ENCODE measurements around the gene SLC35G6.

SLC35G6 gene

DNA sequence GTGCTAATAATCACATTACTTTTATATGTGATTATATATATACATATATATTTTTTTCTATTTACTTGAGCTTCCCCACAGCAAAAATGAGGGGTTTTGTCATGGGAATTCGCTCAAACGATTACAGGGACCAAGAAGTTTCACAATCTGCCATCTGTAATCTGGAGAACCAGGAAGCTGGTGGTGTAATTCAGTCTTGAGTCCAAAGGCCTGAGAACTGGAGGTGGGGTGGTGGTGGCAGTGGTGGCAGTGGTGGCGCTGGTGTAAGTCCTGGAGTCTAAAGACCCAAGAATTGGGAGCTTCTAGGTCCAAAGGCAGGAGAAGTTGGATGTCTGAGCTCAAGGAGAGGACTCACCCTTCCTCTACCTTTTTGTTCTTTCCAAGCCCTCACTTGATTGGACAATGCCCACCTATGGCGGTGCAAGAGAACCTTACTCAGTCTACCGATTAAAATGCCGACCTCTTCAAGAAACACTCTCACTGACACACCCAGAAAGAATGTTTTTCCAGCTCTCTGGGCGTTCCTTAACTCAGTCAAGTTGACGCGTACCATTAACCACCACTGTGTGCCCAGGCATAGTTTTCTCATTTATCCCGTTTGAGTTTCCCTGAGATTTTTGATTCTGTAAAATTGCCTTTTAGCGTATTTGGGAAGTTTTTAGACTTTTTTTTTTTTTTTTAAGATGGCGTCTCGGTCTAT, 34.8 kb downstream of the SLC35G6 start:
- Histone ChIP-seq H3K27me3 (ENCODE audit: insufficient read depth, low read length) (no peaks in the 10 kb centered on the region), H3K9me3 (ENCODE audit: insufficient read depth, low read depth, low read length) (no peaks in the 10 kb centered on the region), H3K4me1 (ENCODE audit: insufficient read depth, low read length) (no peaks in the 10 kb centered on the region), H3K27ac (ENCODE audit: low read length) (no peak overlapping the region), H3K4me3 (ENCODE audit: low read length) (no peak overlapping the region), H3K36me3 (ENCODE audit: insufficient read depth, low read depth, low read length) (peaks cover 35% of the 10 kb centered on the region), H3K9ac (ENCODE audit: low read depth, low read length) (no peak overlapping the region)

DNA sequence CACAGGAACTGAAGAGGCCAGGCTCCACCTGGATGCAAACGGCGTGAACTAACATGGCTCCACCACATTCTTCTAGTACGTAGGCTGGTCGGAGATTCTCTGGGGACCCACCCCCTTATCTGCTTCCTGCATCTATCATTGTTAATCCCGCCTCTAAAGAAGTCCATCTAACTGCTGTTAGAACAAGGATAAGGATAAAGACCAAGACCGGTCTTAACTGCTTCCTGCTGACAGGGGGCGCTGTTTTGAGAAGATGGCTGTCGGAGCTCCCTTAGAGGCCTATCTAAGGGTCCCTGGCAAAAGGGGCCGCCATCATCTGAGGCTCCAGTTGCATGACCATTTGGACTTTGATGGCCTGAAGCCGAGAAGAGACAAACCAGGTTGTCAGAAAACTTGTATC, 41.8 kb downstream of the SLC35G6 start:
- Histone ChIP-seq H3K27ac (ENCODE audit: low read length) (no peak overlapping the region), H3K27me3 (ENCODE audit: insufficient read depth, low read length) (no peaks in the 10 kb centered on the region), H3K9ac (ENCODE audit: low read depth, low read length) (no peak overlapping the region), H3K36me3 (ENCODE audit: insufficient read depth, low read depth, low read length) (no peaks in the 10 kb centered on the region), H3K9me3 (ENCODE audit: insufficient read depth, low read depth, low read length) (no peaks in the 10 kb centered on the region), H3K4me3 (ENCODE audit: low read length) (no peak overlapping the region), H3K4me1 (ENCODE audit: insufficient read depth, low read length) (no peaks in the 10 kb centered on the region)

DNA sequence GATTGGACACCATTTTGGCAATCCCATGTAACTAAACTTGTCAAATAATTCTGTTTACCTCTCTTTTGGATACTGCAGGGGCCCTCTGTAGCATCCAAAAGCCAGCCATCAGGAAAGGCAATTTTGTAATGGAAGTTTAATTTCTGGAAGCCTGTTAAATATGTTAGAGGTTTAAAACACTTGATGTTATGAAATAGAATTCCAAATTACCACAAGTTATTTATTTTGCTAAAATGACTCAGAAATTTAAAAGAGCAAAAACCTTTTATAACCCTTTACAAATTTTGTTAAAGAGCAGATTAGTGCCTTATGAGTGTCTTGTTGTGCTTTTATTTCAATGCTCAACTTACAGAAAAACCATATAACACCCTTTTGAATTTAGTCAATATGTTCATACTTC, 47.6 kb downstream of the SLC35G6 start:
- Histone ChIP-seq H3K9ac (ENCODE audit: low read depth, low read length) (no peak overlapping the region), H3K27ac (ENCODE audit: low read length) (no peak overlapping the region), H3K9me3 (ENCODE audit: insufficient read depth, low read depth, low read length) (no peaks in the 10 kb centered on the region), H3K4me3 (ENCODE audit: low read length) (no peak overlapping the region), H3K27me3 (ENCODE audit: insufficient read depth, low read length) (no peaks in the 10 kb centered on the region), H3K4me1 (ENCODE audit: insufficient read depth, low read length) (no peaks in the 10 kb centered on the region), H3K36me3 (ENCODE audit: insufficient read depth, low read depth, low read length) (no peaks in the 10 kb centered on the region)

DNA sequence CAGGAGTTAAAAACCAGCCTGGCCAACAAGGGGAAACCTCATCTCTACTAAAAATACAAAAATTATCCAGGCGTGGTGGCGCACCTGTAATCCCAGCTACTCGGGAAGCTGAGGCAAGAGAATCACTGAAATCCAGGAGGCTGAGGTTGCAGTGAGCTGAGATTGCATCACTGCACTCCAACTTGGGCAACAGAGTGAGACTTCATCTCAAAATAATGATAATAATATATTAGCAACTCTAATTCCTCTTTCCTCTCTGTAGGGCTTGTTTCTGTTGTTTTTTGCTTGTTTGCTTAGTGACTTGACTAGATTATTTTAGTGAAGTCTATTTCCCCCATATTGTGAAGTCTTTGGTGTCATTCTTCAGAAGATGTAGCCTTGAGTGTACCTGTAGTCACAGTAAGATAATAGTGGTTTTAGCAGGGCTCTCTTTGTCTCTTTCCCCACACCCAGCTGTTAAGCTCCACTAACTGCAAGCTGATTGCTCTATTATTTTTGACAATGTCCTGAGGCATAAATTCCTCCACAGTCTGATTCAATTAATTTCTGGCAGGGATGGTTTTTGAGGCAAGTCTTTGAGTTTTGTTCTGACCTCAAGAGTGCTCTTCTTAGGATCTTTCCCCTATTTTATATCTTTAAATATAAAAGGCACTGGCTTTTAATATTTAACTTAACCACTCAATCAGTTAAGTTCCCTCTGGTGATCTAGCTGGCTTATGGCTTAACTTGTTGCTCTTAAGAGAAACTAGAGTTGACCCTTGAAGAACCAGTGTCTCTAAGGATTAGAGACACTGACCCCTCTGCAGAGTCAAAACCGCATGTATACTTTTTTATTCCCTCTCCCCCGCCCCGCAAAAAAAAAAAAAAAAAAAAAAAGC, 49.0 kb downstream of the SLC35G6 start:
- Histone ChIP-seq H3K27me3 (ENCODE audit: insufficient read depth, low read length) (no peaks in the 10 kb centered on the region), H3K4me3 (ENCODE audit: low read length) (no peak overlapping the region), H3K4me1 (ENCODE audit: insufficient read depth, low read length) (no peaks in the 10 kb centered on the region), H3K9ac (ENCODE audit: low read depth, low read length) (no peak overlapping the region), H3K27ac (ENCODE audit: low read length) (no peak overlapping the region), H3K36me3 (ENCODE audit: insufficient read depth, low read depth, low read length) (no peaks in the 10 kb centered on the region), H3K9me3 (ENCODE audit: insufficient read depth, low read depth, low read length) (no peaks in the 10 kb centered on the region)

Measured in iPS-20b (cell line).